HCT116 (cell line): ENCODE data around the gene NXPH2. TPM values are rescaled to one million over a fixed set of nuclear protein-coding genes. Genes with fewer than 3 reads are reported as not detected.

ENCODE experiments used
- ATAC-seq: fragments of 200-7000 bp; cut with Tn5 transposase; 2 replicates; pipeline ENCODE4 v1.9.1; 2020; ENCODE audit warnings: mild to moderate bottlenecking, moderate library complexity
- BruUV-seq: library from RNA; stranded (reverse); fragments of 400-500 nt; replicated peaks from 2 replicates; lab custom pipeline; 2021; lab: Mats Ljungman, UMichigan
- CTCF ChIA-PET: fragments of 300-600 bp; sonication (Branson Sonifier 250); formaldehyde crosslinking; loops from one replicate; lab custom pipeline; 2021; ENCODE audit warnings: antibody characterized with exemption; lab: Charles Lee
- POLR2A ChIA-PET: fragments of 300-600, 350-600 bp; sonication (Branson Sonifier 250); formaldehyde crosslinking; loops from one replicate; lab custom pipeline; 2021; ENCODE audit warnings: antibody characterized with exemption; lab: Charles Lee
- RAD21 ChIA-PET, 2 experiments: fragments of 300-600 bp; sonication (Branson Sonifier 250); formaldehyde crosslinking; loops; one replicate each; lab custom pipeline; 2023; ENCODE audit warnings: low total read pairs in 2 of 2; ENCODE audit not compliant: uncharacterized antibody in 2 of 2, unreplicated experiment in 2 of 2, low non-redundant PET in 1 of 2; lab: Charles Lee
- DNase-seq: peaks from one replicate; pipeline ENCODE4 v3.0.0-alpha.2; 2010; ENCODE audit warnings: low read depth, low spot score
- H2AFZ ChIP-seq: fragments of 200-600 bp; shearing (Covaris generic), sonication (generic); 2 replicates; pipeline ENCODE4 v1.6.1; 2017; ENCODE audit warnings: low read depth, mixed run types, mixed read lengths, antibody characterized with exemption, low read length; ENCODE audit not compliant: poor library complexity, severe bottlenecking
- H3K27ac ChIP-seq: 2 replicates; pipeline ENCODE4 v1.5.1; 2012; ENCODE audit warnings: low read depth, low read length
- H3K27me3 ChIP-seq: fragments of 200-600 bp; sonication (generic); 2 replicates; pipeline ENCODE4 v1.6.1; 2016; ENCODE audit warnings: mixed run types, low read length, mixed read lengths; ENCODE audit not compliant: insufficient read depth
- H3K36me3 ChIP-seq, 2 experiments: fragments of 200-500 bp in 1 of 2; fragments of 200-600 bp in 1 of 2; sonication (Bioruptor generic) in 1 of 2; sonication (generic) in 1 of 2; 2 replicates each; pipeline versions ENCODE4 v1.5.1 to v1.6.1; 2014 to 2016; ENCODE audit warnings: low read length in 2 of 2, inconsistent platforms in 1 of 2, mixed read lengths in 1 of 2, mixed run types in 1 of 2; ENCODE audit not compliant: insufficient read depth in 2 of 2, control insufficient read depth in 1 of 2
- H3K4me1 ChIP-seq, 2 experiments: fragments of 200-600 bp in 1 of 2; sonication (generic) in 1 of 2; 2 replicates each; pipeline versions ENCODE4 v1.5.1 to v1.6.1; 2012 to 2017; ENCODE audit warnings: low read length in 2 of 2, inconsistent platforms in 1 of 2, mild to moderate bottlenecking in 1 of 2, mixed read lengths in 1 of 2, mixed run types in 1 of 2, moderate library complexity in 1 of 2; ENCODE audit not compliant: insufficient read depth in 2 of 2, control insufficient read depth in 1 of 2
- H3K4me2 ChIP-seq: fragments of 200-600 bp; sonication (generic); 2 replicates; pipeline ENCODE4 v1.6.1; 2017; ENCODE audit warnings: mixed run types, low read length, mixed read lengths
- H3K4me3 ChIP-seq, 2 experiments: fragments of 200-600 bp in 1 of 2; sonication (generic) in 1 of 2; replicated peaks in 1 of 2; 2 replicates each; pipeline ENCODE4 v1.5.1; 2011 to 2016; ENCODE audit warnings: low read length in 2 of 2, control low read depth in 1 of 2, low read depth in 1 of 2, mild to moderate bottlenecking in 1 of 2, mixed read lengths in 1 of 2, mixed run types in 1 of 2
- H3K79me2 ChIP-seq: fragments of 200-600 bp; sonication (generic); 2 replicates; pipeline ENCODE4 v1.6.1; 2017; ENCODE audit warnings: mild to moderate bottlenecking, mixed run types, low read length, moderate library complexity, mixed read lengths; ENCODE audit not compliant: insufficient read depth
- H3K9ac ChIP-seq: fragments of 200-600 bp; sonication (generic); 2 replicates; pipeline ENCODE4 v1.6.1; 2016; ENCODE audit warnings: low read length, mixed read lengths
- H3K9me2 ChIP-seq: fragments of 200-600 bp; sonication (generic), shearing (Covaris generic); 2 replicates; pipeline ENCODE4 v1.6.1; 2017; ENCODE audit warnings: mixed run types, mild to moderate bottlenecking, moderate library complexity; ENCODE audit not compliant: insufficient read depth
- H3K9me3 ChIP-seq, 2 experiments: fragments of 200-500 bp in 1 of 2; fragments of 200-600 bp in 1 of 2; sonication (Bioruptor generic) in 1 of 2; sonication (generic) in 1 of 2; 2 replicates each; pipeline ENCODE4 v1.6.1; 2014 to 2017; ENCODE audit warnings: low read length in 2 of 2, mixed read lengths in 2 of 2, inconsistent platforms in 1 of 2, low read depth in 1 of 2, mild to moderate bottlenecking in 1 of 2, mixed run types in 1 of 2, moderate library complexity in 1 of 2; ENCODE audit not compliant: control insufficient read depth in 1 of 2, insufficient read depth in 1 of 2
- H4K20me1 ChIP-seq: fragments of 200-600 bp; sonication (generic), shearing (Covaris generic); 2 replicates; pipeline ENCODE4 v1.6.1; 2017; ENCODE audit warnings: mixed run types, mild to moderate bottlenecking, moderate library complexity; ENCODE audit not compliant: insufficient read depth
- ATF3 ChIP-seq: IDR thresholded peaks from 2 replicates; pipeline ENCODE4 v1.6.1; 2012
- CTCF ChIP-seq, 3 experiments: fragments of 200-600 bp in 1 of 3; sonication (generic) in 1 of 3; IDR thresholded peaks in 2 of 3; conservative IDR thresholded peaks in 1 of 3; 2 replicates each; pipeline ENCODE4 v1.5.1; 2012 to 2017; ENCODE audit warnings: low read depth in 2 of 3, low read length in 2 of 3, antibody characterized with exemption in 1 of 3, borderline replicate concordance in 1 of 3, control low read depth in 1 of 3, mild to moderate bottlenecking in 1 of 3, mixed read lengths in 1 of 3, mixed run types in 1 of 3, moderate library complexity in 1 of 3; ENCODE audit not compliant: insufficient read depth in 1 of 3
- EZH2 ChIP-seq: fragments of 200-600 bp; sonication (generic); IDR thresholded peaks from 2 replicates; pipeline ENCODE4 v1.6.1; 2017; ENCODE audit warnings: antibody characterized with exemption, mixed run types
- POLR2A ChIP-seq: IDR thresholded peaks from 2 replicates; pipeline ENCODE4 v1.7.0; 2011; ENCODE audit warnings: borderline replicate concordance; ENCODE audit not compliant: insufficient read depth, insufficient read length; ENCODE audit errors: extremely low read depth
- RAD21 ChIP-seq: IDR thresholded peaks from 2 replicates; pipeline ENCODE4 v1.6.1; 2012; ENCODE audit warnings: low read depth, mild to moderate bottlenecking
- SIN3A ChIP-seq: IDR thresholded peaks from 2 replicates; pipeline ENCODE4 v1.6.1; 2012; ENCODE audit warnings: low read depth
- SRF ChIP-seq: IDR thresholded peaks from 2 replicates; pipeline ENCODE4 v1.6.1; 2012; ENCODE audit warnings: low read depth
- YY1 ChIP-seq: IDR thresholded peaks from 2 replicates; pipeline ENCODE4 v1.6.1; 2011; ENCODE audit warnings: low read length, low read depth, moderate library complexity, mild to moderate bottlenecking; ENCODE audit not compliant: insufficient replicate concordance; ENCODE audit errors: extremely low read depth
- intact Hi-C: fragments of 100-400 bp; cut with micrococcal nuclease; formaldehyde crosslinking; loops from 2 replicates; pipeline ENCODE4 v1.10.0; 2022
- total RNA-seq: library from RNA; stranded (reverse); gene quantifications from one replicate; pipeline ENCODE4 v1.2.1, GENCODE V29; 2021; ENCODE audit not compliant: unreplicated experiment

The NXPH2 gene
- total RNA-seq, 1 experiment from 2014 or later = not detected

- DNase-seq = no peak
- peak; percentile 84 for ATAC-seq
- intact Hi-C loops = no loop called here
- BruUV-seq = no TSS peak
- Histone ChIP-seq H3K4me2 (0 out of 2 replicates have a peak overlapping the region, but pooled peaks have one; percentile 2), H3K9me3 (no peaks in the 10 kb centered on the region), H3K4me1 (peaks cover 0 to 6% of the 10 kb centered on the region in 2 experiments; a peak in 1 of 4 replicates), H3K27ac (no peak overlapping the region), H3K4me3 (no peak overlapping the region), H3K79me2 (no peaks in the 10 kb centered on the region), H3K9me2 (no peaks in the 10 kb centered on the region), H3K36me3 (no peaks in the 10 kb centered on the region), H3K9ac (no peak overlapping the region), H2AFZ (no peak overlapping the region), H3K27me3 (no peaks in the 10 kb centered on the region), H4K20me1 (no peaks in the 10 kb centered on the region)
- RAD21 ChIA-PET = no interaction called here
- TF ChIP-seq POLR2A (no peak), SIN3A (no peak), ATF3 (no peak), SRF (no peak), CTCF (IDR thresholded peaks at IDR 0.05 in 2 of 3, conservative IDR thresholded peaks at IDR 0.05 in 1 of 3; ENCODE audit: borderline replicate concordance in 1 of 3, insufficient read depth in 1 of 3, low read depth in 2 of 3, low read length in 2 of 3) (peak in 2 of 3 experiments; percentile 23 to 38; a peak in 2 of 6 replicates), RAD21 (peak; percentile 54)
- CTCF ChIA-PET = no interaction called here
- POLR2A ChIA-PET = no interaction called here
These were observed 159.1 kb downstream of the NXPH2 start for GRCh38 chr2:138621139-138621538.

GRCh38 chr2:138620431-138620830 is 159.8 kb downstream of the NXPH2 start:
- POLR2A ChIA-PET = no interaction called here

More at GRCh38 chr2:138620431-138620830, 159.8 kb downstream of the NXPH2 start:
- Histone ChIP-seq H4K20me1 (no peaks in the 10 kb centered on the region), H3K9me3 (no peaks in the 10 kb centered on the region), H3K36me3 (no peaks in the 10 kb centered on the region), H3K9me2 (no peaks in the 10 kb centered on the region), H3K9ac (no peak overlapping the region), H3K4me2 (no peak overlapping the region), H3K27ac (no peak overlapping the region), H3K4me1 (peaks cover 0 to 6% of the 10 kb centered on the region in 2 experiments; a peak in 1 of 4 replicates), H3K27me3 (no peaks in the 10 kb centered on the region), H3K4me3 (no peak overlapping the region), H2AFZ (no peak overlapping the region), H3K79me2 (no peaks in the 10 kb centered on the region)
- BruUV-seq = no TSS peak
- intact Hi-C loops = no loop called here
- DNase-seq (no peak), ATAC-seq (no peak)
- no peak for TF ChIP-seq YY1
- TF ChIP-seq EZH2 = no peak
- CTCF ChIA-PET = no interaction called here
- RAD21 ChIA-PET = no interaction called here
